GM12875 (cell line): Measurements from ENCODE around the gene ITSN1.

Experiments
- H3K4me3 ChIP-seq: one replicate; pipeline ENCODE4 v1.5.1; 2011; ENCODE audit warnings: low read depth, low read length, control low read depth
- TF ChIP-seq, protein P1 (sequence below): IDR thresholded peaks from 2 replicates; pipeline ENCODE4 v1.5.1; 2011; ENCODE audit warnings: low read depth, mild to moderate bottlenecking, control low read depth, inconsistent platforms, low read length, moderate library complexity, borderline replicate concordance; ENCODE audit not compliant: insufficient read depth

The ITSN1 gene

DNA sequence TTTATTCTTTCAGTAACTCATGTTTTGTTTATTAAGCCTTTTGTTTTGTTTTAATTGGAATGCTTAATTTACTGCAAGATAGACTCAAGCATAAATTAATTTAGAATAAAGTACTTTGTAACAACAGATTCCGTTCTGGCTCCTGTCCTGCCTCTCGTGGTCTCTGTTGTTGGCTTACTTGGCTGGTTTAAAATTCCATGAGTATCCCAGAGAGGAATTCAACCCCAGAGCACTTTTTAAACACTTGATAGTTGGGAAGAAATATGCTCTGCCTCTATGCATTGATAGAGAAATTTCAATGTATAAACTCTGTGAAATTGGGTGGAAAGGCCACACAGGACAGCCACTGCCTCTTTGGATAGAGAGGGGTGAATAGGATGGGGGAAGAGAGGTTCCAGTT, 183.6 kb downstream of the ITSN1 start:
- no peak overlapping the region for H3K4me3 ChIP-seq
- TF ChIP-seq, protein P1, sequence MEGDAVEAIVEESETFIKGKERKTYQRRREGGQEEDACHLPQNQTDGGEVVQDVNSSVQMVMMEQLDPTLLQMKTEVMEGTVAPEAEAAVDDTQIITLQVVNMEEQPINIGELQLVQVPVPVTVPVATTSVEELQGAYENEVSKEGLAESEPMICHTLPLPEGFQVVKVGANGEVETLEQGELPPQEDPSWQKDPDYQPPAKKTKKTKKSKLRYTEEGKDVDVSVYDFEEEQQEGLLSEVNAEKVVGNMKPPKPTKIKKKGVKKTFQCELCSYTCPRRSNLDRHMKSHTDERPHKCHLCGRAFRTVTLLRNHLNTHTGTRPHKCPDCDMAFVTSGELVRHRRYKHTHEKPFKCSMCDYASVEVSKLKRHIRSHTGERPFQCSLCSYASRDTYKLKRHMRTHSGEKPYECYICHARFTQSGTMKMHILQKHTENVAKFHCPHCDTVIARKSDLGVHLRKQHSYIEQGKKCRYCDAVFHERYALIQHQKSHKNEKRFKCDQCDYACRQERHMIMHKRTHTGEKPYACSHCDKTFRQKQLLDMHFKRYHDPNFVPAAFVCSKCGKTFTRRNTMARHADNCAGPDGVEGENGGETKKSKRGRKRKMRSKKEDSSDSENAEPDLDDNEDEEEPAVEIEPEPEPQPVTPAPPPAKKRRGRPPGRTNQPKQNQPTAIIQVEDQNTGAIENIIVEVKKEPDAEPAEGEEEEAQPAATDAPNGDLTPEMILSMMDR = no peak

DNA sequence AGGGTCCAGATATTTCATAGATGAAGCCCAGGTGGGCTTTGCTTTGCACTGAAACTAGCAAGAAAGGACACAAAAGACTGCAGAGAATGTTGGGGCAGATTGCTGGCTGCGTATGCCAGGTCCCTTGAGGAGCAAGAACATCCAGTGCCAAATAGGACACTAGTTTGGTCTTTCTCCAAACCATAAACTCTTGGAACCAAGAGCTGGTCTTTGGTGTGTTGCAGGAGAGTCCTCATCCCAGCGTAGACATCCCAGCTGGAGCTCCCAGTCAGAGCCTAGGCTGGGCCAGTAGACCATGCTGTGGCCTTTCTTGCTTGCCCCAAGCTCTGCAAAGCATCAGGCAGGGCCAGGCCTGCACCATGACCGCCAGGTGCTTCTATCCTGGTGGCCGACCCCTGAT, 185.8 kb downstream of the ITSN1 start:
- TF ChIP-seq, protein P1 = no peak
- no peak overlapping the region for H3K4me3 ChIP-seq

DNA sequence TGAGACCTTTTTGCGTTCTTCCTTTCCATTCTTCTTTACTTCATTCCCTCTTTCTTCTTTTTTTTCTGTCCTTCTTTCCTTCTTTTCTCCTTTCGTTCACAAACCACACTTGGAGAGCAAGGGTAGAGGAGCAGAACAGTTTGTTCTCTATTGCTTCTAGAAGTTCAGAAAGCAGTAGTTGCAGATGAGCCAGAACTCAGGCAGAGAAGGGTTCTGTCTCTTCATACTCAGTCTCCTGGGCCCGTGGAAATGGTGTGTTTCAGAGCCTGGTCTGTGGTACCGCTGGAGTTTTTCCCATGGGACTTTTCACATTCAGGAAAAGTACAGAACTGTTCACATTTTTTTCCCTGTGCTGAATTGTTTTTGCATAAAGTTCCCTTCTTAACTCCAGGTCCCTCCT, 186.3 kb downstream of the ITSN1 start:
- TF ChIP-seq, protein P1 = no peak
- H3K4me3 ChIP-seq = no peak overlapping the region

DNA sequence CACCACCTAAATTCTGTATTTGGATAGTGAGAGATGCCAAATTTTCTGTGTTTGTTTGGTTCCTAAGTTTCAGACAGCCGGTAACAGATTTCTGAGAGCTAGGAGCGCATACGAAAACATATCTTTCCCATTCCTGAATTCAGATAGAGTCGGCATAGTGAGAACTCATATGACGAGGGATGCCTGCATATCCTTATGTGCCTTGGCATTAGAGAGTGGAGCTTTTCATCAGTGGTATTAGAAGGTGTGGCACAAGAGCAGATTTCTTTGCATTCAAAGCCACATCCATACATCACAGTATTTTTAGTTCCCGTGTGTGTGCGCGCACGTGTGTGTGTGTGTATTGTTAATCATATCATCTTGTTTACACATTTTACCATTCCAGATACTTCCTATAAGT, 187.5 kb downstream of the ITSN1 start:
- TF ChIP-seq, protein P1 = no peak
- no peak overlapping the region for H3K4me3 ChIP-seq

DNA sequence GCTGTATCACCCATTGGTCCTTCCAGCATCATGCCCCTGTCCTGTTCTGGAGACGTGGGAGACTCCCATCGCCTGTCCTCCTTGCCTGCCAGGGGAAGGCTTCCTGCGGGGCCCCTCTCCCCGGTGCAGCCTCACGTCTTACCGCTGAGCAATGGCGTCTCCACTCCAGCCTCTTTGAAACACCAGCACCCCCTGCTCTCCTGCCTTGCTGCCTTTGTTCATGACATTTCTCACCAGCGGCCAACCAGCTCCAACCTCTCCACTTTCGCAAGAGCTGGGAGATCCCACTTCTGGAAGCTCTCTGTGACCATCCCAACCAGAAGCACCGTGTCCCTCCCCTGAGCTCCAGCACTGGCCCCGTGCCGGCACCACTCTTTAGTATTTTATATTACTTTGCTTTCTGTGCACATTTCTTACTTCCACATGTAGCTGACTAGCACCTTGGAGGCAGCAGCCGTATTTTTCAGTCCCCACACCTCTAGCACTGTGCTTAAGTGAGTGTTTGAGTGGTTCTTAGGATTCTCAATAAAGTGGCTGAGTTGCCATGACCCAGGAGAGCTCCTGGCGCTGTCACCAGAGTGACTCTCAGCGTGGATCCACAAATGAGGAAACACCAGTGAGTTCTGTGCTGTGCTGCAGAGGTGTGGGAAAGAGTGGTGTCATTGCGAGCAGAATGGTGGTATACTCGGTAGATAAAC, 189.8 kb downstream of the ITSN1 start:
- H3K4me3 ChIP-seq = no peak overlapping the region
- TF ChIP-seq, protein P1 = no peak

DNA sequence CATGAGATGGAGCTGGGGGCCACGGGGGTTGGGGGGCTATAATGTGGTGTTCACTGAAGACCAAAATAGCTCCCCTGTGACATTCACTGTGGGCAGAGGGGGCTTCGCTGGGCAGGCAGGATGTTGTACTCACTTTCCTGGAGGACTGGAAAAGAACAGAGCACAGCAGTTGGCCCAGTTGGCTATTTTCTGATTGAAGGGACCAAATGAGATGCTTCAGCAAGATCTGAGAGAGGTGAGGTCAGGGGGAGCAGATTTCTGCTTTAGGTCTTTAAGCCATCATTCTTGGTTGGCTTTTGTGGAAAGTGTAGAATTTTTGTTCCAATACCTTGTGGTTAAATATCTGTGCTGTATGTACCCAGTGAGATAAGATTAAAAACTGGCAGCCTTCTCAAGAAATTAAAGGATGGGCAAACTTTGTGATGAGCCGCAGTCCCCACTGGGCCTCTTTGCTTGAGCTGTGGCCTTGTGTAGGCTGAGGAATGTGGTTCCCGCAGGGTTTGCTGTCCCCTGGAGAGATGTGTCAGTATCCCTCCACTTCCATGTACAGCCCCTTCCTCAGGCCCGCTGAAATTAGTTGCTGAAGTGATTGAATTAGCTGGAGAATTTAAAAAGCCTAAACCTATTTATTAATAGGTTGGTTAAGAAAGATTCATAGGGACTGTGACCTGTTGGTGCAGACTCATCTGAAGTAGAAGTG, 192.7 kb downstream of the ITSN1 start:
- TF ChIP-seq, protein P1 = no peak

DNA sequence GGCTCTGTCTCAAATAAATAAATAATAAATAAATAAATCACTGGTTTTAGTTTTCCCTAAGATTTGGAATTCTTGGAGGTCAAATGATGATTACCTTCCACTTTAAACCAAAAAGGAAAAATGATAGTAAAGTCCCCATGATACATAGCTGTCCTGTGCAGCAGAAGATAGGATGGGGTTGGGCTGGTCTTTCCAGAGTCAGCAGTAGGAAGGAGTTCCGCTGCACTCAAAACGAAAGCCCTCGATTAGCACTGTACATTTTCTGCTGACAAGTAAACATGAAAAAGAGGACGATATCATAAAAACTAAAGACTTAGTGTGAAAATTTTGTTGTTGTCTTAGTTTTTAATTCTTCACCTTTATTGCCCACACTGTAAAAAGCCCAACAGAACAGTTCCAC, 193.6 kb downstream of the ITSN1 start:
- H3K4me3 ChIP-seq = no peak overlapping the region
- TF ChIP-seq, protein P1 = no peak

More for the DNA sequence above, 192.7 kb downstream of the ITSN1 start:
- no peak overlapping the region for H3K4me3 ChIP-seq
